OCI-LY7 (cell line): ENCODE data around the gene AOC3.

ENCODE experiments used
- EZH2phosphoT487 ChIP-seq: fragments of 200-600 bp; sonication (generic); IDR thresholded peaks from 2 replicates; pipeline ENCODE4 v1.6.1; 2018; ENCODE audit warnings: low read depth, borderline replicate concordance, mild to moderate bottlenecking, mixed run types, antibody characterized with exemption, low read length, moderate library complexity, mixed read lengths
- TF ChIP-seq, protein P1 (sequence below): fragments of 200-600 bp; sonication (generic); conservative IDR thresholded peaks from 2 replicates; pipeline ENCODE4 v1.5.1; 2014; ENCODE audit warnings: mild to moderate bottlenecking, antibody characterized with exemption, low read length, moderate library complexity, mixed read lengths

DNA sequence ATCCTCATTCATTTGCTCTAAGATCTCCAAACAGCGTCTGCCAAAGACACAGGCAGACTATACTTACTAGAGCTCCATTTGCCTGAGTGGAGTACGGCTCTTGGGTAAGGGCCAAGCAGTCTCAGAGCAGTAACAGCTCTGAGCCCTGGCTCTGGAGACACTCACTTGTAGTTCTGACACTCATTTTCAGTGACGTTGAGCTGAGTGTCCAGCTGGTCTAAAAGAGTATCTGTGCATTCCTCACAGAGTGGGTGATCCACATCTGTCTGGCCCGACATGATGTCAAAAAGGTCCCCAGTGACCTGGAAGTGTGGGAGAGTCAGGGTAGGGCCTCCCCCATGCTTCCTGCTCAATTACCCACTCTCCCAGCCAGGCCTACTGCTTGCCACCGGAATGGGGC, 32.6 kb upstream of the AOC3 start:
- TF ChIP-seq, protein P1, sequence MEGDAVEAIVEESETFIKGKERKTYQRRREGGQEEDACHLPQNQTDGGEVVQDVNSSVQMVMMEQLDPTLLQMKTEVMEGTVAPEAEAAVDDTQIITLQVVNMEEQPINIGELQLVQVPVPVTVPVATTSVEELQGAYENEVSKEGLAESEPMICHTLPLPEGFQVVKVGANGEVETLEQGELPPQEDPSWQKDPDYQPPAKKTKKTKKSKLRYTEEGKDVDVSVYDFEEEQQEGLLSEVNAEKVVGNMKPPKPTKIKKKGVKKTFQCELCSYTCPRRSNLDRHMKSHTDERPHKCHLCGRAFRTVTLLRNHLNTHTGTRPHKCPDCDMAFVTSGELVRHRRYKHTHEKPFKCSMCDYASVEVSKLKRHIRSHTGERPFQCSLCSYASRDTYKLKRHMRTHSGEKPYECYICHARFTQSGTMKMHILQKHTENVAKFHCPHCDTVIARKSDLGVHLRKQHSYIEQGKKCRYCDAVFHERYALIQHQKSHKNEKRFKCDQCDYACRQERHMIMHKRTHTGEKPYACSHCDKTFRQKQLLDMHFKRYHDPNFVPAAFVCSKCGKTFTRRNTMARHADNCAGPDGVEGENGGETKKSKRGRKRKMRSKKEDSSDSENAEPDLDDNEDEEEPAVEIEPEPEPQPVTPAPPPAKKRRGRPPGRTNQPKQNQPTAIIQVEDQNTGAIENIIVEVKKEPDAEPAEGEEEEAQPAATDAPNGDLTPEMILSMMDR: no peak
- no peak for TF ChIP-seq EZH2phosphoT487
